OCI-LY3 (cell line): ENCODE results near the gene PHB1.
"Not testable (repeated sequence)": the region's sequence is repeated elsewhere in the genome, so short reads cannot be mapped to it uniquely, and the experiment has no call there.

Experiments
- CTCF ChIP-seq: fragments of 200-600, 300-600 bp; sonication (generic); IDR thresholded peaks from 2 replicates; pipeline ENCODE4 v1.5.1; 2014; ENCODE audit warnings: antibody characterized with exemption, low read length, low read depth
- EZH2phosphoT487 ChIP-seq: fragments of 200-600 bp; shearing (Covaris generic); IDR thresholded peaks from 2 replicates; pipeline ENCODE4 v1.6.1; 2018; ENCODE audit warnings: antibody characterized with exemption, mixed run types, low read depth

GRCh38 chr17:49419761-49420160 is 5.1 kb upstream of the PHB1 start:
- not testable (repeated sequence) for TF ChIP-seq CTCF, EZH2phosphoT487
